ENCODE results near the gene KRT80.

KRT80 gene

DNA sequence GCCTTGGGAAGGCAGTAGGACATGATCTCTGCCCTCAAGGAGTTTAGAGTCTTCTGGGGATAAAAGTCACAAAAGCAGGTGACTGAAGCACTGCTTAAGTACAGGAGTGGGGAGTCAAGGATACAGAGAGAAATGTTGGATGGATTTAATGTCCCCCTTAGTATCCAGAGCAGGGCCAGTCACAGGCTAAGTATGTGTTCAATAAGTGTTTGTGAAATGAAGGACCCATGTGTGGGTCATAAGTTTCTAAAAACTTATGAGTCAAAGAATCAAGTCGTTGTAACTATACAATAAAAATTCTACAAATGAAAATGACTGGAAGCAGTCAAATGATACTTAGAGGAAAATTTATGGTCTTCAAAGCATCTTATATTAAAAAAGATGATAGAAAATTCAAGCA, 25.1 kb downstream of the KRT80 start:
- no peaks in the 10 kb centered on the region for H3K36me3 ChIP-seq (ENCODE audit: insufficient read depth, low read length)
- no peaks in the 10 kb centered on the region for H3K9me3 ChIP-seq (ENCODE audit: low read length)
- H3K27me3 ChIP-seq (ENCODE audit: control insufficient read depth in 1 of 2, insufficient read depth in 2 of 2, low read length in 2 of 2): no peaks in the 10 kb centered on the region
- H3K9ac ChIP-seq (ENCODE audit: low read length): no peak overlapping the region
- no peak overlapping the region for H3K4me3 ChIP-seq (ENCODE audit: low read depth in 1 of 2, low read length in 2 of 2)
- peaks cover 9% of the 10 kb centered on the region for H3K4me1 ChIP-seq (ENCODE audit: insufficient read depth, low read length)
- H3K27ac ChIP-seq (ENCODE audit: low read depth, low read length): no peak overlapping the region

DNA sequence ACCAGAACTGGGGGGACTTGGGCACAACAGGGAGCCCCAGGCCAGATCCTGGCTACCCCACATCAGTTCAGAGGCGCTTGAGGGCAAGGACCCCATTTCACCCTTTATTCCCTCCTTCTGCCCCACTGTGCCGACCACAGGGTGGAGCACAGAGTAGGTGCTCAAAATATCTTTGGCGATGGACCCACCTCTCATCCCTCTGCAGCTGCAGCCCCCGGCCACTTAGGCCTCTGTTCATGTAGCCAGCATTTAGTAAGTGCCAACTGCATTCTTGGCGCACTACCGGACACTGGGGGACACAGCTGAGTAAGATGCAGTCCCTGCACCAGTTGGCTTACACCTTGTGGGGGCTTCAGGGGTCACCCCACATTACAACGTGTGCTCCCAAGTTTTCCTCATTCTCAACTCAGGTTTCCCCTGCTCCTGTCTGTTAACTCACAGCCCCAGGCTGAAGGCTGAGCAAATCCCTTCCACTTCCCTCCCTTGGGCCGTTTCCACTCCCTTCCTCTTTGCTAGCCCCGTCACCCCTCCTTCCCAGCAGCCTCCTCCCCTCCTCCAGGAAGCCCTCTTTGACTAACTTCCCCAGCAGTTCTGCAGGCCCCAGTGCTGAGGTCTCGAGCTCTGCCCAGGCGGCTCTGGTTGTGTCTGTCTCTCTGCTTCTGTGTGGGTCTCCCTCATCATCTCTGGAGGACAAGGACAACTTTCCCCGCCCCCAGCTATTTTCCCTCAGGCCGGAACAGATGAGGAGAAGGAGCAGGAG, 26.5 kb downstream of the KRT80 start:
- H3K9ac ChIP-seq (ENCODE audit: low read length): no peak overlapping the region

GRCh38 chr12:52164624-52165023, 27.2 kb downstream of the KRT80 start:
- H3K27me3 ChIP-seq (ENCODE audit: control insufficient read depth in 1 of 2, insufficient read depth in 2 of 2, low read length in 2 of 2): no peaks in the 10 kb centered on the region
- no peak overlapping the region for H3K9ac ChIP-seq (ENCODE audit: low read length)
- no peaks in the 10 kb centered on the region for H3K36me3 ChIP-seq (ENCODE audit: insufficient read depth, low read length)
- H3K4me1 ChIP-seq (ENCODE audit: insufficient read depth, low read length): peaks cover 9% of the 10 kb centered on the region
- H3K4me3 ChIP-seq (ENCODE audit: low read depth in 1 of 2, low read length in 2 of 2): no peak overlapping the region
- H3K27ac ChIP-seq (ENCODE audit: low read depth, low read length): no peak overlapping the region
- H3K9me3 ChIP-seq (ENCODE audit: low read length): no peaks in the 10 kb centered on the region

More for the DNA sequence above, 26.5 kb downstream of the KRT80 start:
- Histone ChIP-seq H3K27ac (ENCODE audit: low read depth, low read length) (no peak overlapping the region), H3K4me3 (ENCODE audit: low read depth in 1 of 2, low read length in 2 of 2) (no peak overlapping the region), H3K4me1 (ENCODE audit: insufficient read depth, low read length) (peaks cover 9% of the 10 kb centered on the region), H3K36me3 (ENCODE audit: insufficient read depth, low read length) (no peaks in the 10 kb centered on the region), H3K9me3 (ENCODE audit: low read length) (no peaks in the 10 kb centered on the region), H3K27me3 (ENCODE audit: control insufficient read depth in 1 of 2, insufficient read depth in 2 of 2, low read length in 2 of 2) (no peaks in the 10 kb centered on the region)

DNA sequence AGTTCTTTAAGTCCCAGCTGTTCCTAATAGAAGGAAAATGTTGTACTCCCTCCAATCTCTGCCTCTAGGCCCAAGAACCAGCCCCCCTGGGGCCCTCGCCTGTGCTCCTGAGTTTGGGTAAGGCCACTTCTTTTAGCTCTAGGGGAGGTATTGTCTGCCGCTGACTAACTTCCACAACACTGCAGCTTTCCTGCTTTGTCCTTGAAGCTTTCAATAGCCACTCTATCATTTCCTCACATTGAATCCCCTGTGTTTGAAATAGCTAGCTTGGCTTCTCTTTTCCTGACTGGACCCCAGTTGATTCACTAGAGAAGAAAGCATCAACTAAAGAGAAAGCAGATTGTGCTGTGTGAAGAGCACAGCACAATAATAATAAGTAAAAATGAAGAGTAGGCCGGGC, 28.8 kb downstream of the KRT80 start:
- H3K9ac ChIP-seq (ENCODE audit: low read length): no peak overlapping the region
- no peak overlapping the region for H3K27ac ChIP-seq (ENCODE audit: low read depth, low read length)
- no peaks in the 10 kb centered on the region for H3K27me3 ChIP-seq (ENCODE audit: control insufficient read depth in 1 of 2, insufficient read depth in 2 of 2, low read length in 2 of 2)
- H3K9me3 ChIP-seq (ENCODE audit: low read length): no peaks in the 10 kb centered on the region
- H3K36me3 ChIP-seq (ENCODE audit: insufficient read depth, low read length): no peaks in the 10 kb centered on the region
- H3K4me3 ChIP-seq (ENCODE audit: low read depth in 1 of 2, low read length in 2 of 2): no peak overlapping the region
- peaks cover 9% of the 10 kb centered on the region for H3K4me1 ChIP-seq (ENCODE audit: insufficient read depth, low read length)

DNA sequence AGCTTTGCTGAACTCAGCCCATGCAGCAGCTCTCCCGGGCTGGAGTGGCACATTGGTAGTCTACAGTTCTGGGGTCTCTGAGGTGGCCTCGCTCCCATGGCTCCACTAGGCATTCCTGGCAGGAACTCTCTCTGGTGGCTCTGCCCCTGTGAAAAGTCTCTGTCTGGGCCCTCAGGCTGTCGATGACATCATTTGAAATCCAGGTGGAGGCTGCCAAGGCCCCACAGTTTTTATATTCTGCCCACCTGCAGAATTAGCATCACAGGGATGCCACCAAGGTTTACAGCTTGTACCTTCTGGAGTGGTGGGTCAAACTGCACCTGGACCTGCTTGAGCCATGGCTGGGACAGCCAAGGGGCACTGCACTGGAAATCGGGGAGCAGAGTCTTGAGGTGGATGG, 31.6 kb downstream of the KRT80 start:
- no peaks in the 10 kb centered on the region for H3K27me3 ChIP-seq (ENCODE audit: control insufficient read depth in 1 of 2, insufficient read depth in 2 of 2, low read length in 2 of 2)
- no peaks in the 10 kb centered on the region for H3K9me3 ChIP-seq (ENCODE audit: low read length)
- H3K36me3 ChIP-seq (ENCODE audit: insufficient read depth, low read length): no peaks in the 10 kb centered on the region
- H3K4me3 ChIP-seq (ENCODE audit: low read depth in 1 of 2, low read length in 2 of 2): no peak overlapping the region
- H3K9ac ChIP-seq (ENCODE audit: low read length): no peak overlapping the region
- H3K27ac ChIP-seq (ENCODE audit: low read depth, low read length): no peak overlapping the region
- H3K4me1 ChIP-seq (ENCODE audit: insufficient read depth, low read length): peaks cover 9% of the 10 kb centered on the region

- no peak overlapping the region for H3K9ac ChIP-seq (ENCODE audit: low read length)
- no peaks in the 10 kb centered on the region for H3K9me3 ChIP-seq (ENCODE audit: low read length)
- H3K27me3 ChIP-seq (ENCODE audit: control insufficient read depth in 1 of 2, insufficient read depth in 2 of 2, low read length in 2 of 2): peaks cover under 1 to 5% of the 10 kb centered on the region in 2 donors
- no peaks in the 10 kb centered on the region for H3K36me3 ChIP-seq (ENCODE audit: insufficient read depth, low read length)
- H3K4me1 ChIP-seq (ENCODE audit: insufficient read depth, low read length): no peaks in the 10 kb centered on the region
- no peak overlapping the region for H3K27ac ChIP-seq (ENCODE audit: low read depth, low read length)
- H3K4me3 ChIP-seq (ENCODE audit: low read depth in 1 of 2, low read length in 2 of 2): no peak overlapping the region
These were observed 34.2 kb downstream of the KRT80 start for GRCh38 chr12:52157566-52158150.

- no peaks in the 10 kb centered on the region for H3K9me3 ChIP-seq (ENCODE audit: low read length)
- no peaks in the 10 kb centered on the region for H3K36me3 ChIP-seq (ENCODE audit: insufficient read depth, low read length)
- H3K4me1 ChIP-seq (ENCODE audit: insufficient read depth, low read length): no peaks in the 10 kb centered on the region
- H3K27ac ChIP-seq (ENCODE audit: low read depth, low read length): no peak overlapping the region
- H3K4me3 ChIP-seq (ENCODE audit: low read depth in 1 of 2, low read length in 2 of 2): no peak overlapping the region
- peaks cover 5 to 6% of the 10 kb centered on the region in 2 donors for H3K27me3 ChIP-seq (ENCODE audit: control insufficient read depth in 1 of 2, insufficient read depth in 2 of 2, low read length in 2 of 2)
- no peak overlapping the region for H3K9ac ChIP-seq (ENCODE audit: low read length)
These were observed 34.9 kb downstream of the KRT80 start for GRCh38 chr12:52156757-52157565.

DNA sequence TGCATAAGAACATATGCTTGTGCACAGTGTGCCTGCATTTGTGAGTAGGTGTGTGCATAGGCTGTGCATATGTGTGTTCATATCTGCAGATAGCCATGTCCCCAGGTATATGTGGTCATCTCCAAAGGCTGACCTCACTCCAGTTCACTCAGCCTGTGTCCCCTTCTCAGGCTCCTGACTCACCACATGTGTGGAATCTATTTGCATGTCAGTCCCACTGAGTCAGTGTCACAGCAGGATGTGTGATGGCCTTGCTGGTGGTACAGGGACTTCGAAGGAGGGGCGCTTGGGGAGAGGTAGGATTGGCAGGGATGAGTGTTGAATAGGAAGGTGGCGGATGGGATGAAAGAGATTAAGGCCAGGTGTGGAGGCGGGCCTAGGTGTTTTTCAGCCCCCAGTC, 35.5 kb downstream of the KRT80 start:
- Histone ChIP-seq H3K27me3 (ENCODE audit: control insufficient read depth in 1 of 2, insufficient read depth in 2 of 2, low read length in 2 of 2) (peaks cover 5 to 6% of the 10 kb centered on the region in 2 donors), H3K4me1 (ENCODE audit: insufficient read depth, low read length) (no peaks in the 10 kb centered on the region), H3K9me3 (ENCODE audit: low read length) (no peaks in the 10 kb centered on the region), H3K36me3 (ENCODE audit: insufficient read depth, low read length) (no peaks in the 10 kb centered on the region), H3K9ac (ENCODE audit: low read length) (no peak overlapping the region), H3K4me3 (ENCODE audit: low read depth in 1 of 2, low read length in 2 of 2) (no peak overlapping the region), H3K27ac (ENCODE audit: low read depth, low read length) (no peak overlapping the region)

GRCh38 chr12:52155048-52155868, 36.6 kb downstream of the KRT80 start:
- peaks cover 5 to 6% of the 10 kb centered on the region in 2 donors for H3K27me3 ChIP-seq (ENCODE audit: control insufficient read depth in 1 of 2, insufficient read depth in 2 of 2, low read length in 2 of 2)
- no peak overlapping the region for H3K9ac ChIP-seq (ENCODE audit: low read length)
- H3K4me1 ChIP-seq (ENCODE audit: insufficient read depth, low read length): no peaks in the 10 kb centered on the region
- no peaks in the 10 kb centered on the region for H3K36me3 ChIP-seq (ENCODE audit: insufficient read depth, low read length)
- no peak overlapping the region for H3K4me3 ChIP-seq (ENCODE audit: low read depth in 1 of 2, low read length in 2 of 2)
- no peaks in the 10 kb centered on the region for H3K9me3 ChIP-seq (ENCODE audit: low read length)
- H3K27ac ChIP-seq (ENCODE audit: low read depth, low read length): no peak overlapping the region

DNA sequence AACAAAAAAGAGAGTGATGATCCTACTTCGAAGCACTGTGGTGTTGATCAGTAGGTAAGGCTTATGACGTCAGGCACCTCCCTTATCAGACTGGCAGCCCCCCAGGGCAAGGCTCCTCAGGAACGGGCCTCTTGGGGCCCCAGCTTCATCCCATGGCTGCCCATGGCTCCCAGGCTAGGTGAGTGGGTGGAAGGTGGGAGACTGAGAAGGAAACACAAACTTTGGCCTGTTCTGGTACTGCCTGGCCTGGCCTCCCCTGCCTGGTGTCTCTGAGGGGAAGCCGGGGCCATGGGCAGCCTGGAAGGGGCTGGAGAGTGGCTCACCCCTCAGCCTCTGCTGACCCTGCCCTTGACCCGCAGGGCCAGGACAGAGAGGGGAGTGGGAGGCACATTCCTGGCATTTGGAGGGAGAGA, 38.9 kb downstream of the KRT80 start:
- H3K27ac ChIP-seq (ENCODE audit: low read depth, low read length): no peak overlapping the region
- no peak overlapping the region for H3K9ac ChIP-seq (ENCODE audit: low read length)
- no peaks in the 10 kb centered on the region for H3K36me3 ChIP-seq (ENCODE audit: insufficient read depth, low read length)
- peaks cover 9% of the 10 kb centered on the region for H3K4me1 ChIP-seq (ENCODE audit: insufficient read depth, low read length)
- H3K27me3 ChIP-seq (ENCODE audit: control insufficient read depth in 1 of 2, insufficient read depth in 2 of 2, low read length in 2 of 2): peaks cover 5 to 6% of the 10 kb centered on the region in 2 donors
- no peak overlapping the region for H3K4me3 ChIP-seq (ENCODE audit: low read depth in 1 of 2, low read length in 2 of 2)
- no peaks in the 10 kb centered on the region for H3K9me3 ChIP-seq (ENCODE audit: low read length)
